ENCODE data around the gene SIN3A. TPM values are rescaled to one million over a fixed set of nuclear protein-coding genes. Genes with fewer than 3 reads are reported as not detected.
A peak's percentile ranks its signal among the peaks of the same experiment; 100 is the strongest.

The SIN3A gene
- total and polyA plus RNA-seq, 4 donors = 6.8 to 21.9 (median 13.3) TPM

GRCh38 chr15:75367913-75368688 lies 83.4 kb downstream of the SIN3A start, which contains the start of gene MAN2C1:
Gene MAN2C1, minus strand, starts transcription at chr15:75368607. Its CDS starts 24 bp downstream, at chr15:75368583.
- no peaks in the 10 kb centered on the region for H3K27me3 ChIP-seq (ENCODE audit: control insufficient read depth in 4 of 4, insufficient read depth in 4 of 4, low read length in 3 of 4)
- peak within 1 kb of the TSS; percentile 89 to 98 for H3K9ac ChIP-seq (ENCODE audit: low read depth in 1 of 2, low read length in 2 of 2)
- no peaks in the 10 kb centered on the region for H3K9me3 ChIP-seq (ENCODE audit: control insufficient read depth in 4 of 4, low read length in 3 of 4)
- H3K27ac ChIP-seq (ENCODE audit: low read depth in 1 of 2, low read length in 2 of 2) = peak within 1 kb of the TSS; percentile 98 to 99
- H3K36me3 ChIP-seq (ENCODE audit: control insufficient read depth in 4 of 4, insufficient read depth in 3 of 4, low read depth in 1 of 4, low read length in 3 of 4) = peaks cover 8 to 48% (median 28%) of the 10 kb centered on the region in 4 donors
- peak; percentile 98 for DNase-seq (ENCODE audit: low spot score)
- peaks cover 1 to 22% (median 20%) of the 10 kb centered on the region in 4 donors for H3K4me1 ChIP-seq (ENCODE audit: control insufficient read depth in 4 of 4, insufficient read depth in 4 of 4, low read length in 3 of 4)
- peak within 1 kb of the TSS; percentile 79 to 90 (median 86) for H3K4me3 ChIP-seq (ENCODE audit: low read depth in 1 of 3, low read length in 3 of 3)
- WGBS = under 1% methylated on average over 67 of the region's 67 CpGs
- TF ChIP-seq RXRA (IDR thresholded peaks at IDR 0.05) (peak; percentile 35 to 72), SP1 (IDR thresholded peaks at IDR 0.05) (peak; percentile 73), ZBTB33 (IDR thresholded peaks at IDR 0.05) (no peak), REST (IDR thresholded peaks at IDR 0.05) (peak; percentile 90), HNF4G (IDR thresholded peaks at IDR 0.05) (no peak), CTCF (IDR thresholded peaks at IDR 0.05; ENCODE audit: low read depth, low read length, missing input control) (peak; percentile 65), FOXA1 (IDR thresholded peaks at IDR 0.05) (no peak), EGR1 (IDR thresholded peaks at IDR 0.05; ENCODE audit: low read depth in 2 of 2) (peak in 1 of 2 donors; percentile 27), JUND (IDR thresholded peaks at IDR 0.05) (no peak), RAD21 (IDR thresholded peaks at IDR 0.05) (peak; percentile 86 to 89), GABPA (IDR thresholded peaks at IDR 0.05 in 1 of 2, conservative IDR thresholded peaks at IDR 0.05 in 1 of 2) (peak; percentile 90 to 94), MAX (IDR thresholded peaks at IDR 0.05) (no peak), HNF4A (conservative IDR thresholded peaks at IDR 0.05) (no peak), ATF3 (IDR thresholded peaks at IDR 0.05) (no peak), NR2F2 (IDR thresholded peaks at IDR 0.05) (no peak), YY1 (IDR thresholded peaks at IDR 0.05) (peak; percentile 98), TAF1 (conservative IDR thresholded peaks at IDR 0.05) (peak; percentile 71), FOXA2 (IDR thresholded peaks at IDR 0.05) (no peak)
